OCI-LY1 (cell line): Measurements from ENCODE around the gene FCAMR.

ENCODE experiments used
- H2AFZ ChIP-seq: fragments of 200-600 bp; sonication (generic), shearing (Covaris generic); 2 replicates; pipeline ENCODE4 v1.6.0; 2014; ENCODE audit warnings: antibody characterized with exemption, mild to moderate bottlenecking, low read length
- H3F3A ChIP-seq: fragments of 200-600 bp; sonication (generic), shearing (Covaris generic); 2 replicates; pipeline ENCODE4 v1.6.0; 2014; ENCODE audit warnings: mild to moderate bottlenecking, antibody characterized with exemption, low read length, moderate library complexity; ENCODE audit not compliant: insufficient read depth
- H3K27ac ChIP-seq: fragments of 200-600 bp; sonication (generic); 2 replicates; pipeline ENCODE4 v1.5.1; 2014; ENCODE audit warnings: low read length, mixed run types, mild to moderate bottlenecking, low read depth; ENCODE audit not compliant: poor library complexity, severe bottlenecking
- H3K27me3 ChIP-seq: fragments of 200-600 bp; sonication (generic); 2 replicates; pipeline ENCODE4 v1.6.0; 2014; ENCODE audit warnings: antibody characterized with exemption, mild to moderate bottlenecking, low read length, moderate library complexity; ENCODE audit not compliant: insufficient read depth
- H3K36me3 ChIP-seq: fragments of 200-600 bp; sonication (generic); 2 replicates; pipeline ENCODE4 v1.6.1; 2014; ENCODE audit warnings: mild to moderate bottlenecking, antibody characterized with exemption, low read length, moderate library complexity, mixed read lengths; ENCODE audit not compliant: insufficient read depth
- H3K4me1 ChIP-seq: fragments of 200-600 bp; sonication (generic); 2 replicates; pipeline ENCODE4 v1.5.1; 2014; ENCODE audit warnings: mild to moderate bottlenecking, low read length, moderate library complexity; ENCODE audit not compliant: insufficient read depth, severe bottlenecking
- H3K4me2 ChIP-seq: fragments of 200-600 bp; sonication (generic), shearing (Covaris generic); 2 replicates; pipeline ENCODE4 v1.6.1; 2014; ENCODE audit warnings: low read length
- H3K4me3 ChIP-seq: fragments of 200-600 bp; sonication (generic); 2 replicates; pipeline ENCODE4 v1.5.1; 2014; ENCODE audit warnings: low read length, low read depth, mild to moderate bottlenecking, mixed read lengths; ENCODE audit not compliant: poor library complexity, severe bottlenecking
- H3K79me2 ChIP-seq: fragments of 200-600 bp; shearing (Covaris generic); 2 replicates; pipeline ENCODE4 v1.6.1; 2016; ENCODE audit warnings: mixed run types, low read length, mixed read lengths; ENCODE audit not compliant: insufficient read depth
- H3K9ac ChIP-seq: fragments of 200-600 bp; sonication (generic), shearing (Covaris generic); 2 replicates; pipeline ENCODE4 v1.6.1; 2014; ENCODE audit warnings: mild to moderate bottlenecking, low read length, mixed read lengths
- H3K9me2 ChIP-seq: fragments of 200-600 bp; sonication (generic), shearing (Covaris generic); 2 replicates; pipeline ENCODE4 v1.6.1; 2014; ENCODE audit warnings: low read depth, mild to moderate bottlenecking, low read length, mixed read lengths
- H3K9me3 ChIP-seq: fragments of 200-600 bp; shearing (Covaris generic); 2 replicates; pipeline ENCODE4 v1.6.1; 2014; ENCODE audit warnings: low read length, mixed read lengths
- H4K20me1 ChIP-seq: fragments of 200-600 bp; sonication (generic), shearing (Covaris generic); 2 replicates; pipeline ENCODE4 v1.6.0; 2016; ENCODE audit warnings: mild to moderate bottlenecking, low read length; ENCODE audit not compliant: insufficient read depth
- EZH2 ChIP-seq: fragments of 200-600 bp; sonication (generic), shearing (Covaris generic); IDR thresholded peaks from 2 replicates; pipeline ENCODE4 v1.8.0; 2017; ENCODE audit warnings: borderline replicate concordance, mixed run types, mild to moderate bottlenecking, antibody characterized with exemption, low read length, moderate library complexity, mixed read lengths
- TF ChIP-seq, protein P1 (sequence below): fragments of 200-600 bp; sonication (generic), shearing (Covaris generic); IDR thresholded peaks from 2 replicates; pipeline ENCODE4 v1.5.1; 2017; ENCODE audit warnings: mild to moderate bottlenecking, antibody characterized with exemption, low read length, moderate library complexity, mixed read lengths

Gene FCAMR

GRCh38 chr1:206949641-206950040 lies 20.6 kb downstream of the FCAMR start:
- no peak overlapping the region for H3K27ac ChIP-seq
- H3K9me3 ChIP-seq, result no peaks in the 10 kb centered on the region
- no peaks in the 10 kb centered on the region for H3K36me3 ChIP-seq
- H3K9me2 ChIP-seq, result no peaks in the 10 kb centered on the region
- no peak overlapping the region for H2AFZ ChIP-seq
- no peaks in the 10 kb centered on the region for H3F3A ChIP-seq
- no peak overlapping the region for H3K4me2 ChIP-seq
- no peak overlapping the region for H3K9ac ChIP-seq
- H3K4me3 ChIP-seq, result no peak overlapping the region
- H3K27me3 ChIP-seq, result 0 out of 2 replicates have a peak, but pooled peaks cover 4% of the 10 kb centered on the region
- no peaks in the 10 kb centered on the region for H3K4me1 ChIP-seq
- TF ChIP-seq, protein P1, sequence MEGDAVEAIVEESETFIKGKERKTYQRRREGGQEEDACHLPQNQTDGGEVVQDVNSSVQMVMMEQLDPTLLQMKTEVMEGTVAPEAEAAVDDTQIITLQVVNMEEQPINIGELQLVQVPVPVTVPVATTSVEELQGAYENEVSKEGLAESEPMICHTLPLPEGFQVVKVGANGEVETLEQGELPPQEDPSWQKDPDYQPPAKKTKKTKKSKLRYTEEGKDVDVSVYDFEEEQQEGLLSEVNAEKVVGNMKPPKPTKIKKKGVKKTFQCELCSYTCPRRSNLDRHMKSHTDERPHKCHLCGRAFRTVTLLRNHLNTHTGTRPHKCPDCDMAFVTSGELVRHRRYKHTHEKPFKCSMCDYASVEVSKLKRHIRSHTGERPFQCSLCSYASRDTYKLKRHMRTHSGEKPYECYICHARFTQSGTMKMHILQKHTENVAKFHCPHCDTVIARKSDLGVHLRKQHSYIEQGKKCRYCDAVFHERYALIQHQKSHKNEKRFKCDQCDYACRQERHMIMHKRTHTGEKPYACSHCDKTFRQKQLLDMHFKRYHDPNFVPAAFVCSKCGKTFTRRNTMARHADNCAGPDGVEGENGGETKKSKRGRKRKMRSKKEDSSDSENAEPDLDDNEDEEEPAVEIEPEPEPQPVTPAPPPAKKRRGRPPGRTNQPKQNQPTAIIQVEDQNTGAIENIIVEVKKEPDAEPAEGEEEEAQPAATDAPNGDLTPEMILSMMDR, result no peak
- TF ChIP-seq EZH2, result no peak
- no peaks in the 10 kb centered on the region for H3K79me2 ChIP-seq
- no peaks in the 10 kb centered on the region for H4K20me1 ChIP-seq

DNA sequence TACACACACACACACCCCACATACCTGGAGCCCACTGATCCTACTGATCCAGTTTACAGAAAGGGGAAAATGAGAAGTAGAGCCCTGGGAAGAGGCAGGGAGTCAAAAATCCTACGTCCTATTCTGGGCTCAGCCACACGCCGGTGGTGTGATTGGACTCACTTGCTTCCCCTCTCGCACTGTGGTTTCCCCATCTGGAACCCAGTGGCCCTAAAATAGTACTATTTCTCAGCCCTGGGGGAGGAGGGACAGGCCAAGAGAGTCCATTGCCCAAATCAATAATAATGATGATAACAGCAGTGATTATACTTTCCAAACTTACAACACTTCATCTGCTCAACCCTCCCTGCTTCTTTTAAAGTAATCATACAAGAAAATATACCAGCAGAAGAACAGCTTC lies 21.1 kb downstream of the FCAMR start:
- H3K4me2 ChIP-seq, result no peak overlapping the region
- no peak overlapping the region for H3K4me3 ChIP-seq
- H3K79me2 ChIP-seq, result no peaks in the 10 kb centered on the region
- H3K4me1 ChIP-seq, result no peaks in the 10 kb centered on the region
- no peak overlapping the region for H3K27ac ChIP-seq
- no peaks in the 10 kb centered on the region for H3F3A ChIP-seq
- H3K36me3 ChIP-seq, result no peaks in the 10 kb centered on the region
- no peaks in the 10 kb centered on the region for H4K20me1 ChIP-seq
- H2AFZ ChIP-seq, result no peak overlapping the region
- no peak overlapping the region for H3K9ac ChIP-seq
- H3K9me2 ChIP-seq, result no peaks in the 10 kb centered on the region
- no peak for TF ChIP-seq EZH2
- TF ChIP-seq, protein P1, result no peak
- no peaks in the 10 kb centered on the region for H3K9me3 ChIP-seq
- 0 out of 2 replicates have a peak, but pooled peaks cover 4% of the 10 kb centered on the region for H3K27me3 ChIP-seq

DNA sequence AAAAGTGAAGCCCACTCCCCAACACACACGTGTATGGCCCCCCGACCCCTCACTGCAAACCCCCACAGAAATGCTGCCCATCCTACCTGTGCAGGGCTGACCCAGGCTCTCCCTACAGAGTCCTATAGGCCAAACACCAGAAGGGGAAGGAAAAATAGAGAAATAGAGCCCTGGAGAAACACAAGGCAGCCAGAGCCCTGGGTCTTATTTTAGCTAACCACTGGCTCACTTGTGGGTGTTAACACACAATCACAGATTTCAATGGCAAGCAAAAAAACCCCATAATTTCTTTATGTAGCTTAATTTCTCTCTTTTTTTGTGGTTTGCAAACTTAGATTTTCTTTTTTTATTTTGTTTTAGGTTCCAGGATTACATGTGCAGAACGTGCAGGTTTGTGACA lies 23.0 kb downstream of the FCAMR start:
- Histone ChIP-seq H3K4me2 (no peak overlapping the region), H2AFZ (no peak overlapping the region), H3K4me1 (no peaks in the 10 kb centered on the region), H3K9ac (no peak overlapping the region), H3K79me2 (no peaks in the 10 kb centered on the region), H3K4me3 (no peak overlapping the region), H3K36me3 (no peaks in the 10 kb centered on the region), H3K9me3 (no peaks in the 10 kb centered on the region), H3K9me2 (no peaks in the 10 kb centered on the region), H3K27ac (no peak overlapping the region), H4K20me1 (no peaks in the 10 kb centered on the region), H3K27me3 (peaks cover 7% of the 10 kb centered on the region; the same call in 1 of the 2 replicates), H3F3A (no peaks in the 10 kb centered on the region)
- no peak for TF ChIP-seq EZH2
- TF ChIP-seq, protein P1, result no peak
